HG03521 (cell line): ENCODE results near the gene RAD52.
"Not testable (repeated sequence)": the region's sequence is repeated elsewhere in the genome, so short reads cannot be mapped to it uniquely, and the experiment has no call there.

Source experiments
- ATAC-seq: cut with Tn5 transposase; IDR thresholded peaks from one replicate; pipeline ENCODE4 v1.9.1; 2021; ENCODE audit warnings: mild to moderate bottlenecking, moderate library complexity; ENCODE audit not compliant: unreplicated experiment

RAD52 gene

DNA sequence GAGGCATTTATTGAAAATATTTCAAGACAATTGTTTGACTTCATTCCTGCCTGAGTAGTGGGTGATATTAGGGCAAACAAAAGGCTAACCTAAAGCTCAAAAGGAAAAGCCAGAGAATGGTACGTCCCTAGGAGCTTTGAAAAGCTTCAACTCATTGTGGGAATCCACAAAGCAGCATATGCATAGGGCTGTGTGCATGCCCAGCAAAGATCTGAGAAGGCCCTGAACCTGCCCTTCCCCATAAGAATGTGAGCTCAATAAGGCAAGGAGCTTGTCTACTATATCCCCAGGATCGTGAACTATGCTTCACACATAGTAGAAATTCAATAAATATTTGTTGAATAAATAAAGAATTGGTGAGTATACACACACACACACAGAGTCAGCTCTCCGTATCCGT is 19.1 kb upstream of the RAD52 start:
- ATAC-seq = no peak

DNA sequence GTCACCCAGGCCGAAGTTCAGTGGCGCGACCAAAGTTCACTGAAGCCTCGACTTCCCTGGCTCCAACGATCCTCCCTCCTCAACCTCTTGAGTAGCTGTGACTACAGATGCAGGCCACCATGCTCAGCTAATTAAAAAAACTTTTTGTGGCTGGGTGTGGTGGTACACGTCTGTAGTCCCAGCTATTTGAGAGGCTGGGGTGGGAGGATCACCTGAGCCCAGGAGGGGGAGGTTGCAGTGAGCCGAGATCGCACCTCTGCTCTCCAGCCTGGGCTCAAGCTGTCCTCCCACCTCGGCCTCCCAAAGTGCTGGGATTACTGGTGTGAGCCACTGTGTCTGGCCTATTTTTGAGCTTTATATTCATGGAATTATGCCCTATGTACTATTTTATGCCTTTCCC is 18.1 kb upstream of the RAD52 start:
- ATAC-seq = no peak

DNA sequence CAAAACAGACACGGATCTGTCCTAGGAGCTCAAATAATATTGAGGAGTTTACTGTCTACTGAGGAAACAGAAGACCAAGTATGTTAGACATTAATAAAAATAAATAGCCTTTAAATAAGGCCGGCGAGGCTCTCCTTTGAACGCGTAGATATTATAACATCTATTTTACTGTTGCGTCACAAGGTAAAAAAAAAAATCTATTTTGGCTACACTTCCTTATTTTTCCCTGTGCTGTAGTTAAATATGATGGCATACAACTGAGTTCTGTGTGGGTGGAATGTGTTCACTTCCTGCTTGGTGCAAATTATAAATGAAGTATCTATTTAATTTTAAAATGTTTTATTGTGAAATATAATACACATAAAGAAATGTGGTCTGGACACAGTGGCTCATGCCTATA is 17.2 kb upstream of the RAD52 start:
- ATAC-seq = no peak

DNA sequence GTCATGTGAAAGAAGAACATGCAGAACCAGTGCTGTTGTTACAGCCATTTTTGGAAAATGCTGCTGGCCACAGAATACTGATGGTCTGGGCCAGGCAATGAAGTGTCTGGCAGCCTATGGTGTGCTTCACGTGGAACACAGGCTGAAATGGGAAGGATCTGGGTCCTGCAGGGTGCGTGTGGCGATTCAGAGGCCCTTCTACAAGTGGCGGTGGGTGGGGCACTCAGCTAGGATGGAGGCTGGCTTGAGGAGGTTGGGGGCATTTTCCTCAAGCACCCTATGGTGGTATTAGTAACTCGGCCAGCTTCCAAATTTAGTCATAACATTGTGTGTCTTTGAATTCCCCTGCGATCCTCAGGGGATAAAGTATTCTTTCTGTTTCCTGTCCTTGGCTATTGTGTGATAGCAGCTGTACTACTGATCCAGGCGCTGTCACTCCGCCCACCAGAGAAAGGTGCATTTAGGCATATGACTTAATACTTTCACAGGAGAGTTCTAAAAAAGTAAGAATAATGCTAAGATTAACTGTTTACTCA is 9.2 kb upstream of the RAD52 start:
- no peak for ATAC-seq

DNA sequence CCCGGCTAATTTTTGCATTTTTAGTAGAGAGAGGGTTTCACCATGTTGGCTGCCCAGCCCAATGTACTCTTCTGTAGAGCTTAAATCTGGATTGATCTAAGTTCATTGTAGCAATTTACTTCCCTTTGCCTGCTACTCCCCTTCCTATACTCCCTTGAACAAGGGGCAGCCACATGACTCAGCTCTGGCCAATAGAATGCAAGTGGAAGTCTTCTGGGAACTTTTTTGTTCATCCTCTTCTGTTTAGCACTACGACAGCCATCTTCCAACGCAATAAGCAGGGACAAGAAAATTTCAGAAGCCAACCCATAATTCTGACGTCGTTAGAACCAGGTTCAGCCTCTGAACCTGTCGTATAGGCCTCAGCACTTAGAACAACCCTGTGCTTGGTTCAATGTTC is 6.4 kb upstream of the RAD52 start:
- ATAC-seq = no peak

- no peak for ATAC-seq
These were observed 5.2 kb upstream of the RAD52 start for GRCh38 chr12:954741-955140.

GRCh38 chr12:953776-954175 is 4.3 kb upstream of the RAD52 start:
- no peak for ATAC-seq

GRCh38 chr12:951176-951575 is 1.7 kb upstream of the RAD52 start:
- ATAC-seq = no peak

GRCh38 chr12:948238-948637 is 1.3 kb downstream of the RAD52 start:
- ATAC-seq = no peak

GRCh38 chr12:946631-947030 is 2.9 kb downstream of the RAD52 start:
- no peak for ATAC-seq

DNA sequence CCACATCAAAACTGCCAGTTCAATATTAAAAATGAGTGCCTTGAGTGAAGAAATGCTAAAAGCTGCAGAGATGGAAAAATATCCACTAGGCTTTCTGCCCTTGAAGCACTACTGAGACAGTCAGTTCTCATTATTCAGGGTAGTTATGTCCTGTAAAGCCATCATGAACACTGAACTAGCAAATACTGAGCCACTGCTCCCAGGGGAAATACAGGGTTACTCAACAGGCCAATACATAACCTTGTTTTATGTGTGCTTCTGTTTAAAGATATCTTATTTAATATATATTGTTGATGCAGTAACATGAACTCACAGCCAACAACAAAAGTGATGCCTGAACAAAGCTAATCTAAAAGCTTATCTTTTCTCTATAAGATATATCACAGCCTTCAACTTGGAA is 3.3 kb downstream of the RAD52 start:
- no peak for ATAC-seq

- ATAC-seq = no peak
These were observed 5.3 kb downstream of the RAD52 start for GRCh38 chr12:944211-944610.

DNA sequence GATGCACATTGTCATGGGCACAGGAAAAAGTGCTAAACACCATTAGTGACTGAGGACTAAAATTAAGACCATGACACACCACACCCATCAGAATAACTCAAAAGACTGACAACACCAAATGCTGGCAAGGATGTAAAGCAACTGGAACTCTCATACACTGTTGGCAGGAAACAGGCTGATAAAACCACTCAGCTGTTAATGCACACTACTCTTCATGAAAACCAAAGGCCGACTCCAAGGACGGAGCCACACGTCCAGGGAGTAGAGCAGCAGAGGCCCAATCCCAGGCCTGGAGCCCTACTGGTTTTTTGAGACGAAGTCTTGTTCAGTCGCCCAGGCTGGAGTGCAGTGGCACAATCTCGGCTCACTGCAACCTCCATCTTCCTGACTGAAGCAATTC is 6.4 kb downstream of the RAD52 start:
- ATAC-seq = no peak

GRCh38 chr12:938810-939209 is 10.7 kb downstream of the RAD52 start:
- no peak for ATAC-seq

GRCh38 chr12:936377-937345 is 12.8 kb downstream of the RAD52 start:
- no peak for ATAC-seq

DNA sequence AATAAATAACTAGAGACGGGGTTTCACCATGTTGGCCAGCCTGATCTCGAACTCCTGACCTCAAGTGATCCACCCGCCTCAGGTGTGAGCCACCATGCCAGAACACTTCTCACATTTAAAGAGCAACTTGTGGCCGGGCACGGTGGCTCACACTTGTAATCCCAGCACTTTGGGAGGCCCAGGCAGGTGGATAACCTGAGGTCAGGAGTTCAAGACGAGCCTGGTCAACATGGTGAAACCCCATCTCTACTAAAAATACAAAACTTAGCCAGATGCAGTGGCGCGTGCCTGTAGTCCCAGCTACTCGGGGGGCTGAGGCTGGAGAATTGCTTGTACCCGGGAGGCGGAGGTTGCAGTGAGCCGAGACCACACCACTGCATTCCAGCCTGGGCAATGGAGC is 13.6 kb downstream of the RAD52 start:
- not testable (repeated sequence) for ATAC-seq

DNA sequence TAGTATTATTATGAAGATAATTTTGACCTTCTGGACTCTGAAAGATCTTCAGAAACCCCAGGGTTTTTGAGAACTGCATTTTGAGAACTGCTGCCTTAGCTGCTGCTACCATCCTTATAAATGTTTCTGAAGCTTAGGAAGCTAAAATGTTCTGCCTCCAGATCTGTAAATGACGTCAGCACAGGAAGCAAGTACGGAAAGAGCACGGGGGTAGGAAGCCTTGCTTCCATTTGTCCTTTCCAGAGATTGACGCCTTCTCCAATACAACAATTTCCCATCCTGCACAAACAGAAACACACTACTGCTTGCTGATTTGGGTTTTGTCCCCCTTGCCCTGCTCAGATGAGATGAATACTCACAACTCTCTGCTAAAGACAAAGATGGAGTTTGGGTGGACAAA is 17.9 kb downstream of the RAD52 start:
- ATAC-seq = no peak

GRCh38 chr12:931060-931459 is 18.4 kb downstream of the RAD52 start:
- ATAC-seq = no peak

- no peak for ATAC-seq
These were observed 22.9 kb downstream of the RAD52 start for GRCh38 chr12:926641-927040.

DNA sequence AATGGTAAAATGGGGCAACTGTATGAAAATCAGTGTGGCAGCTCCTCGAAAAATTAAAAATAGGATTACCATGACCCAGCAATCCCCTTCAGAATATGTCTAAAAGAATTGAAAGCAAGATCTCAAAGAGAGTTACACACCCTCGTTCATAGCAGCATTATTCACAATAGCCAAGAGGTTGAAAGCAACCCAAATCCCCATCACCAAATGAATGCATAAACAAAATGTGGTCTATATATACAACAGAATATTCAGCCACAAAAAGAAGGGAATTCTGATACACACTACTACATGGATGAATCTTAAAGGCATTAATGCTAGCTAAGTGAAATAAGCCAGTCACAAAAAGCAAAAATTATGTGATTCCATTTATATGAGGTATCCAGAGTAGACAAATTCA is 27.2 kb downstream of the RAD52 start:
- ATAC-seq = no peak

GRCh38 chr12:920676-921075 is 28.8 kb downstream of the RAD52 start:
- ATAC-seq = no peak

DNA sequence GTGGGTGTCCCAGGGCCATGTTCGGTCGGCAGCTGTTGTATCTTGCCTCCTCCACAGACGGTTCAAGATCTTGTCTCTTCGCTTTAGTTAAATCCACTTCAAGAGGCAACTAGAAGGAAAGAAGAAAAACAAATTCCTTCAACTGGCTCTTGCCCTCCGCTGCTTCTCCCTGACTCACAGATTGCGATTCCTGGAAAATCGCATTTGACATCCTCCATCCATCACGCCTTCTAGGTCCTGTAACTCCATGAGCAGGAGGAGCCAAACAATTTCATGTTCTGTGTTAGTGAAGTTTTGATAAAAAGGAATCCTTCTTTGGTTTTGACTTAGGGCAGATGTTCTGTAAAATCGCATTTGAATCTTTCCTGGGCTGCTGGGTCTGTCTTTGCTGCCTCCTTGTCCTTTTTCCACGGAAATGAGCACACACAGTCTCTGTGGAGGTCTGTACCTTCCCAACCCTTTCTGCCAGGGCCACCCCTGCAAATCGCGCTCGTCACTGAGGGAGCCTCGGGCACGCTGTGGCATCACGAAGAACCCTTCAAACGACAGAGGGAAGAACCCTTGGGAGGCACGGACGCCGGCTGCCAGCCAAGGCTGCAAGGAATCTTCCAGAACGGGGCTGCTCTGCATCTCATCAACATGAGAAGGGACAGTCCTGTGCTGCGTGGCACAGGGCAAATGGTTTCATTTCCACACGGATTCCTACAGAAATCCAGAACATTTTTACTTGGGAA is 32.6 kb downstream of the RAD52 start:
- ATAC-seq = no peak
